Measurements from ENCODE around the gene ITGA1.

ITGA1 gene

GRCh38 chr5:52903142-52903541 lies 115.4 kb downstream of the ITGA1 start:
- no peak for TF ChIP-seq CTCF (IDR thresholded peaks at IDR 0.05; ENCODE audit: low read depth, low read length)

DNA sequence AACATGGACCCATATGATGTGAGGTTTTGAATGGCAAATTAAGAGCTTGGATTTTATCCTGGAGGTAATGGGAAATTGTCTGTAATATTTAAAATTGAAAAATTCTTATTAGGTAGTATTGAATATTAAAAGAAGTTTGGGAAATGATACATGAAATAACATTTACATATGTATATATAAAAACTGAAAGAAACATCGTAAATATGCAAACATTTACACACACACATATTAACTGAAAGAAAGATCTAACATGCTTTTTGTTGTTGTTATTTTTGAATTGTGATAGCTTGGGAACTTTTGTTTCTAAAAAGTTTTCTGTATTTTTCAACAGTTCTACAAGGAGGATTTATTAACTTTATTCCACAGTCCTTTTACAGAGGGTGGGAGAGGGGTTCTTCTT lies 118.6 kb downstream of the ITGA1 start:
- no peak for DNase-seq (ENCODE audit: extremely low read depth, low read depth)
- TF ChIP-seq CTCF (IDR thresholded peaks at IDR 0.05; ENCODE audit: low read depth, low read length), result no peak

More at GRCh38 chr5:52903142-52903541, 115.4 kb downstream of the ITGA1 start:
- no peak for DNase-seq (ENCODE audit: extremely low read depth, low read depth)

- TF ChIP-seq CTCF (IDR thresholded peaks at IDR 0.05; ENCODE audit: low read depth, low read length), result no peak
- DNase-seq (ENCODE audit: extremely low read depth, low read depth), result no peak
These were observed 119.1 kb downstream of the ITGA1 start for GRCh38 chr5:52906845-52907244.

DNA sequence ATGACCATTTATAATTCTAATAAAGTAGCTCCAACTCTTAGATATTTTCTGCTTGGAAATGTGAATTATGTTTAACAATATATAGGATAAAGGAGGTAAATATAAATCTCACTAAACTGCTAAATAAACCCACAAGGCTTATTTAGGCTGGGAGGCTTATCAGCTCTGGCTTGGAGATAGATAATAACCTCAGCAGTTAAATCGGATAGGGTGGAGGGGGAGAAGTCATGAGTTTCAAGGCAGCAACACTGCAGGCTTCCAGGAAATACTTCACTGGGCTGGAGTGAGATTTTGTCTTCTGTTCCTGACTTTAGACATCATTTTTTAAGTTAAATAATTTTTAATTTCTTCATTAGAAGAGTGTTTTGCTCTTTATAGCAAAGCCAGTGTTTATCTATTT lies 121.5 kb downstream of the ITGA1 start:
- no peak for DNase-seq (ENCODE audit: extremely low read depth, low read depth)

DNA sequence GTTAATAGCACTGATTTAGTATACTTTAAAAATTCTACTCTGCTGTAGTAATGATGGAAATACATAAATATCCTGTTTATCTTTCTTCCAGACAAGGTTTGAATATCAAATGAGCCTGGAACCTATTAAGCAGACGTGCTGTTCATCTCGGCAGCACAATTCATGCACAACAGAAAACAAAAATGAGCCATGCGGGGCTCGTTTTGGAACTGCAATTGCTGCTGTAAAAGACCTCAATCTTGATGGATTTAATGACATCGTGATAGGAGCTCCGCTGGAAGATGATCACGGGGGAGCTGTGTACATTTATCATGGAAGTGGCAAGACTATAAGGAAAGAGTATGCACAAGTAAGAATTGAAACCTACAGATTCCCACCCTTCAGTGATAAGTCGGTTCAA lies 122.4 kb downstream of the ITGA1 start:
- no peak for TF ChIP-seq CTCF (IDR thresholded peaks at IDR 0.05; ENCODE audit: low read depth, low read length)
- DNase-seq (ENCODE audit: extremely low read depth, low read depth), result no peak

More for the DNA sequence above, 121.5 kb downstream of the ITGA1 start:
- TF ChIP-seq CTCF (IDR thresholded peaks at IDR 0.05; ENCODE audit: low read depth, low read length), result no peak

DNA sequence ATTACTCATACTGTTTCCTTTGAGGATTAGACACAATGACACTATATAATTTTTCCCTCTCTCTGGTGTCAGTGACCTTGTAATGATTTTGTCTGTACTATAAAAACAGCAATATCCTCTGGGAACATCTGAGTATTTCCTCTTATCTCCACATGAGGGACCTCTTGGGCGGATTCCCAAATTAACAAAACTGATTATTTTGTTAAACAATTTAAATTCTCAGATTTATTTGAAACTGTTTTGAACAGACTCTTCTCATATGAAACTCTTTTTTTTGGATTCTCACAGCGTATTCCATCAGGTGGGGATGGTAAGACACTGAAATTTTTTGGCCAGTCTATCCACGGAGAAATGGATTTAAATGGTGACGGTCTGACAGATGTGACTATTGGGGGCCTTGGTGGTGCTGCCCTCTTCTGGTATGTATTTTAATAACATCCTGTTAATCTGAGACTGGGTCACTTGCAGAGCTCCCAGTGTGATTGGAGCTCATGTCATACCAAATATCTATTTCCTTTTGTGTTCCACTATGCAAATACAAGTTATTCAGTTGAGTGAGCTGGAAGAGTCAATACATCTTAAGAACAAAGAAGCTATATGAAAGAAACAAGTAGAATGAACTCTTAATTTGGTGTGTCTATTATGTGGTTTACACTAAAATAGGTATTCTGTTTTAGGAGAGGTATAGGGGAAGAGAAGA lies 127.6 kb downstream of the ITGA1 start:
- DNase-seq (ENCODE audit: extremely low read depth, low read depth), result peak; percentile 51
- peak; percentile 49 for TF ChIP-seq CTCF (IDR thresholded peaks at IDR 0.05; ENCODE audit: low read depth, low read length)

- DNase-seq (ENCODE audit: extremely low read depth, low read depth), result no peak
- no peak; the same call in 1 of the 2 replicates for TF ChIP-seq CTCF (IDR thresholded peaks at IDR 0.05; ENCODE audit: low read depth, low read length)
These were observed 133.2 kb downstream of the ITGA1 start for GRCh38 chr5:52920929-52921328.

Data from AG09319 (cell line).